ENCODE data around the gene INPP4A. TPM values are rescaled to one million over a fixed set of nuclear protein-coding genes. Genes with fewer than 3 reads are reported as not detected.

The INPP4A gene
- total and polyA plus RNA-seq, 9 of the 15 experiments (the other 6 are each of a cell fraction or from before 2014, with no cell fraction given), result 1.8 to 15.7 (median 8.3) TPM

DNA sequence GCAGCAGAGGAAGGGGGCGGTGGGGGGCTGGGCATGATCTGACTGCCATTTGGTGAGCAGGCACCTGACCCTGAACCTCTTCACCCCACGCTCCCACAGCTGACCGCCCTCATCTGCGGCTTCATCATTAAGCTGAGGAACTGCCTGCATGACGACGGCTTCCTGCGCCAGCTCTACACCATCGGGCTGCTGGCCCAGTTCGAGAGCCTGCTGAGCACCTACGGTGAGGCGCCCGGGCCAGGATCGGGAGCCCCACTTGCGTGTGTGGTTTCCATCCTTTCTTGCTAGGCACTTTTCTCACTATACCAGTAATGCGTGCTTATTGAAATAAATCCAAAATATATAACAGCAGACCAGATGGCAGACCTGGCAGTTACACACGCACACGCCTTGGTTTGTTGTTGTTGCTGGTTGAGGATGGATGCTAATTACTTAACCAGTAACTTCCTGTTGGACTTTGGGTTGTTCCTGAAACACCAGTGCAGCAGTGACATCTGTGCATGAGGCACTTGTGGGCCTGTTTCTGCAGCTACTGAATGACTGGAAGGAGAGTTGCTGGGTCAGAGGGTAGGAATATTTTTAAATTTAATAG lies 120.0 kb downstream of the INPP4A start:
- in situ Hi-C loops (cut with MboI), result no loop called here
- ChIA-PET POLR2A (no interaction called here), CTCF (ENCODE audit: low intra/inter-chr PET ratio) (no interaction called here)
- H3K9me1 ChIP-seq (ENCODE audit: control insufficient read depth, insufficient read depth, low read length), result no peaks in the 10 kb centered on the region
- 87% methylated on average over 17 of the region's 17 CpGs for WGBS (ENCODE audit: insufficient coverage, low coverage, missing lambda C conversion rate)
- DNase-seq (ENCODE audit: extremely low read depth in 1 of 4, low spot score in 3 of 4) (no peak), ATAC-seq (no peak), FAIRE-seq (no peak)
- no peaks in the 10 kb centered on the region for H4K20me1 ChIP-seq (replicated peaks; ENCODE audit: control insufficient read depth, insufficient read depth, low read length)
- intact Hi-C loops (cut with micrococcal nuclease), result no loop called here
- H3K4me3 ChIP-seq, result no peak overlapping the region
- H3K9ac ChIP-seq (ENCODE audit: insufficient read depth in 1 of 2, low read depth in 2 of 2, low read length in 2 of 2), result no peak overlapping the region; a peak in 1 of 4 replicates
- H3K27ac ChIP-seq (ENCODE audit: extremely low read depth, low read depth, low read length), result no peak overlapping the region
- H3K36me3 ChIP-seq (ENCODE audit: control insufficient read depth, insufficient read depth, low read length), result peaks cover 37% of the 10 kb centered on the region
- peaks cover 15 to 19% of the 10 kb centered on the region in 2 experiments for H3K4me1 ChIP-seq (replicated peaks in 1 of 2; ENCODE audit: control insufficient read depth in 2 of 2, insufficient read depth in 2 of 2, low read length in 2 of 2)
- no peaks in the 10 kb centered on the region for H3K27me3 ChIP-seq (ENCODE audit: control insufficient read depth in 2 of 2, insufficient read depth in 2 of 2, low read length in 2 of 2)
- no peak overlapping the region for H3K4me2 ChIP-seq (ENCODE audit: insufficient read depth, low read length)
- H3K79me2 ChIP-seq (ENCODE audit: control insufficient read depth, insufficient read depth, low read length), result no peaks in the 10 kb centered on the region
- no TSS peak for BruUV-seq (replicated peaks)
- no peaks in the 10 kb centered on the region for H3K9me3 ChIP-seq (replicated peaks; ENCODE audit: control insufficient read depth, insufficient read depth, low read depth, low read length)
- no peak overlapping the region for H2AFZ ChIP-seq (ENCODE audit: low read depth, low read length)
- TF ChIP-seq YY1 (IDR thresholded peaks at IDR 0.05; ENCODE audit: borderline replicate concordance in 1 of 3, control insufficient read depth in 1 of 3, extremely low read depth in 1 of 3, insufficient read depth in 3 of 3, insufficient read length in 1 of 3, insufficient replicate concordance in 2 of 3, low read depth in 1 of 3, low read length in 2 of 3) (no peak), TEAD1 (CRISPR knock-in tag; IDR thresholded peaks at IDR 0.05) (no peak), HLTF (IDR thresholded peaks at IDR 0.05) (no peak), ZSCAN29 (IDR thresholded peaks at IDR 0.05) (no peak), BMI1 (IDR thresholded peaks at IDR 0.05; ENCODE audit: low read length) (no peak), THAP12 (CRISPR knock-in tag; IDR thresholded peaks at IDR 0.05) (no peak), GTF2A2 (tag; IDR thresholded peaks at IDR 0.05) (no peak), TCF7L2 (IDR thresholded peaks at IDR 0.05; ENCODE audit: low read depth, low read length) (no peak), ZNF449 (CRISPR knock-in tag; IDR thresholded peaks at IDR 0.05) (no peak), KAT7 (CRISPR knock-in tag; IDR thresholded peaks at IDR 0.05; ENCODE audit: borderline replicate concordance) (no peak), ZNF75A (CRISPR knock-in tag; IDR thresholded peaks at IDR 0.05) (no peak), FOXA1 (IDR thresholded peaks at IDR 0.05; ENCODE audit: borderline replicate concordance) (no peak)
